GM18517 (cell line): Measurements from ENCODE around the gene MTHFD2L.
"Not testable (repeated sequence)": the region's sequence is repeated elsewhere in the genome, so short reads cannot be mapped to it uniquely, and the experiment has no call there.

Experiments
- ATAC-seq: cut with Tn5 transposase; IDR thresholded peaks from one replicate; pipeline ENCODE4 v1.9.1; 2021; ENCODE audit warnings: mild to moderate bottlenecking, moderate library complexity; ENCODE audit not compliant: unreplicated experiment

MTHFD2L gene

DNA sequence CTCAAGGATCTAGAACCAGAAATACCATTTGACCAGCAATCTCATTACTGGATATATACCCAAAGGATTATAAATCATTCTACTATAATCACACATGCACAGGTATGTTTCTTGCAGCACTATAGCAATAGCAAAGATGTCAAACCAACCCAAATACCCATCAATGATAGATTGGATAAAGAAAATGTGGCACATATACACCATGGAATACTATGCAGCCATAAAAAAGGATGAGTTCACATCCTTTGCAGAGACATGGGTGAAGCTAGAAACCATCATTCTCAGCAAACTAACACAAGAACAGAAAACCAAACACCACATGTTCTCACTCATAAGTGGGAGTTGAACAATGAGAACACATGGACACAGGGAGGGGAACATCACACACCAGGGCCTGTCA is 25.7 kb upstream of the MTHFD2L start:
- not testable (repeated sequence) for ATAC-seq

DNA sequence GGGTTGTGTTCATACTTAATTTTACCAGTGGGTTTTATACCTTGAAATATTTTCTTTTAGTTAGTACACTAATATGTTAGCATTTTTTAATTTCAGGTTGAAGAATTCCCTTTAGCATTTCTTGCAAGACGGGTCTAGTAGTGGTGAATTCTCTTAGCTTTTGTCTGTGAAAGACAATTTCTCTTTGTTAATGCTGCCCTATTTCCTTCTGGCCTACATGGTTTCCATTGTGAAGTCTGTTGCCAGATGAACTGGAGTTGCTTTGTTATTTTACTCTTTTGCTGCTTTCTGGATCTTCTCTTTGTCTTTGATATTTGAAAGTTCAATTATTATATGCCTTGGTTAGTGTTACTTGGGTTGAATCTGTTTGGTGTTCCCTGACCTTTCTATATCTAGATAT is 25.0 kb upstream of the MTHFD2L start:
- no peak for ATAC-seq

DNA sequence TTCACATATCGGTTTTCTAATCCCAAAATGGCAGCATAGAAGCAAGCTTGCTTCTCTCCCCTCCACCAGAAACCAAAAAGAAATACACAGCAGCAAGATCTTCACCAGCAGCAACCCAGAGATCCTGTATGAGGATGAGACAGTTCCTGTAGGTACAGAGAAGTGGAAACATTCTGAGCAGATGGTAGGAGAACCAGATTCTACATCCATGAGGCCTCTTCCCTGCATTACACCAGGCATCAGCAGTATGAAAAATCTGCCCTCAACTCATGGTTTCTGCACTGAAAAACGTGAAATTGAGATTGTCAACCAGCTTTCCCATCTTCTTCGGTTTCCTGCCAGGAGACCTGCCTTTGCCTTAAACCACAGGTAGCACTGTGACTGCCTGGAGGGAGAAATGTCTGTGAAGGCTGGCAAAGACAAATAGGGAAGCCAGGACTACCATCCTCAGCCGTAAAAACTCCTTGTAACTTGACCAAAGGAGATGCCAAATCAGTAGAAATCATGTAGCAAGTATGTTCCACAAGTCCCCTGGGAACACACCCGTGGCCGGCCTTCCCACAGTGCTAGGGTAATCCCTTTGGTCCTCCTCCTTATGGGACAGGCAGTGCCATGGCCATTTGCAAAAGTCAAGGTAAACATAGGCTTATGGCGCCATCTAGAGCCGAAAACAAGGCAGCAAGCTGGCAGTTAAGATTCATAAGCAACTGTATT is 24.0 kb upstream of the MTHFD2L start:
- ATAC-seq: no peak

DNA sequence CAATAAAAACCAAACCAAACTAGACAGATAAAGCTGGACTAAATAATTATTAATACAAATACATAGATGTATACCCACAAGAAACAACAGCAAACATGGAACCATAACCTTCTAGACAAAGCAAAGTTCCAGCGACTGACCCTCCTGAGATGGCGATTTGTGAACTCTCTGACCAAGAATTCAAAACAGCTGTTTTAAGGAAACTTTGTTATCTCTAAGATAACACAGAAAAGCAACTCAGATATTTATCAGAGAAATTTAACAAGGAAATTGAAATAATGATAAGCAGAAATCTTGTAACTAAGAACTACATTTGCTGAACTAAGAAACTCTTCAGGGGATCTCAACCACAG is 23.4 kb upstream of the MTHFD2L start:
- no peak for ATAC-seq

DNA sequence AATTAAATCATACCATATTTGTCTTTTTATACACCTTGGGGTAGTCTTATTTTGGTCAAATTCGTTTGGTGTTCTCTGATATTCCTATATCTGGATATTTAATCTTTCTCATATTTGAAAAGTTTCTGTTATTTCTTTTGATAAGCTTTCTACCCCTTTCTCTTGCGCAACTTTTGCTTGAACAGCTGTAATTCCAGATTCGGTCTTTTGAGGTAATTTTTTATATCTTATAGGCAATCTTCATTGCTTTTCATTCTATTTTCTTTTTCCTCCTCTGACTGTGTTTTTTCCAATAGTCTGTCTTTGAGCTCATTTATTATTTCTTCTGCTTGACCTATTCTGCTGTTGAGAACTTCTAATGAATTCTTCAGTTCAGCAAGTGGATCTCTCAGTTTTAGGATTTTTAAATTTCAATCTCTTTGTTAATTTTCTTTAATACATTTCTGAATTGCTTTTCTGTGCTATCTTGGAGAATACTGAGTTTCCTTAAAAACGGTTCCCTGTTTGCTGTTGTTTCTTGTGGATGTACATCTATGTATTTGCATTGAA is 11.3 kb upstream of the MTHFD2L start:
- no peak for ATAC-seq

DNA sequence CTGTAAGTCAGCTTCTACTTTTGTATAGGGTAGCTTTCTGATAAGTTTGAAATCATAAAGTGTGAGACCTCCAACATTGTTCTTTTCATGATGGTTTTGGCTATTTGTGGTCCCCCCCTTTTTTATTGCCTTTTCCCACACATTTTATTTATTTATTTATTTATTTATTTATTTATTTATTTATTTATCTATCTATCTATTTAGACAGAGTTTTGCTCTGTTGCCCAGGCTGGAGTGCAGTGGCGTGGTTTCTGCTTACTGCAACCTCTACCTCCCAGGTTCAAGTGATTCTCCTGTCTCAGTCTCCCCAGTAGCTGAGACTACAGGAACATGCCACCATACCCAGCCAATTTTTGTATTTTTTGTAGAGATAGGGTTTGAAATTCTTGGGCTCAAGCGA is 9.7 kb upstream of the MTHFD2L start:
- ATAC-seq: no peak

DNA sequence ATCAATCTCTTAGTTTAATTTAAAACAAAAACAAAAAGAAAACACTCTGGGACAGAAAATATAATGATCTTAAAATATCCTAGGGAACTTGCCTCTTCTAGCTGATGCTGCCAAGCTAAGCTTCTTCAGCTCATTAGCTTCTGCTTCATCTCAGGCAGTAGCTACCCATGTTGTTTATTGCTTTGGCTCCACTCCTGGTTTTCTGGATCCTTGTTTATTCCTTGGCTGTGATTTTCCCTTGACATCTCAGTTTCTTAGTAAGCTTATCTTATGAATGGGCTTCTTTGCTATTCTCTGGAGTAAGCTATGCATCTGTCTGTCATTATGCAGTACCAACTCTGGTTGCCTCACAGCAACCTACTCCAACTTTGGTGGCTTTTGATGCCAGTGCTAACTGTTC is 5.1 kb upstream of the MTHFD2L start:
- no peak for ATAC-seq

DNA sequence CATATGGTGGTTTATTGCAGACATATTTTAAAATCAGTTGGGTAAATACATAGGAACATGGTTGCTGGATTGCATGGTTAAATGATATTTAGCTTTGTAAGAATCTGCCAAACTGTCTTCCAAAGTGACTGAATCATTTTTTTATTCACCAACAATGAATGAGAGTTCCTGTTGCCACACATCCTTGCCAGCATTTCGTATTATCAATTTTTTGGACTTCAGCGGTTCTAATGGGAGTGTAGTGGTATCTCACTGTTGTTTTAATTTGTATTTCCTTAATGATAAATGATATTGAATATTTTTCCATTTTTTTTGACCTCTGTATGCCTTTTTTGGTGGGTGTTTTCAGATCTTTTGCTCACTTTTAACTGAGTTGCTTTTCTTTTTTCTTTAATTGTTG is 1.4 kb upstream of the MTHFD2L start:
- no peak for ATAC-seq

DNA sequence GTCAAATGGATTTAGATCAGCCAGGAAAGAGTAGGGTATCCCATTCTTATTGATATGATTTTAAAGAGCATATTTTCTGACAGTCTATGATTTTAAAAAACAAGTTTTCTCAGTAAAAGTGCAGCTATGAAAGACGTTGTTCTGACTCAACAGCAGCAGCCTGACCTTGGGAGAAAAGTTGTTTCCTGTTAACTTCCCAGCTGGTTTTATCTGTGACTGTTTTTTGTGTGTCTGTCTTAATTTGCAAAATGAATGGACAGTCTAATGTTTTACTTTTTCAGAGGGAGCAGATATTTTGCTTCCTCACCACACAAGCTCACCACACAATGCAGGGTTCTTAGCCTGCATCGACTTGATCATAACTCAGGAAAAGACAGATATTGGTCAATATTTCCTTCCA is 764 bp upstream of the MTHFD2L start:
- ATAC-seq: no peak

DNA sequence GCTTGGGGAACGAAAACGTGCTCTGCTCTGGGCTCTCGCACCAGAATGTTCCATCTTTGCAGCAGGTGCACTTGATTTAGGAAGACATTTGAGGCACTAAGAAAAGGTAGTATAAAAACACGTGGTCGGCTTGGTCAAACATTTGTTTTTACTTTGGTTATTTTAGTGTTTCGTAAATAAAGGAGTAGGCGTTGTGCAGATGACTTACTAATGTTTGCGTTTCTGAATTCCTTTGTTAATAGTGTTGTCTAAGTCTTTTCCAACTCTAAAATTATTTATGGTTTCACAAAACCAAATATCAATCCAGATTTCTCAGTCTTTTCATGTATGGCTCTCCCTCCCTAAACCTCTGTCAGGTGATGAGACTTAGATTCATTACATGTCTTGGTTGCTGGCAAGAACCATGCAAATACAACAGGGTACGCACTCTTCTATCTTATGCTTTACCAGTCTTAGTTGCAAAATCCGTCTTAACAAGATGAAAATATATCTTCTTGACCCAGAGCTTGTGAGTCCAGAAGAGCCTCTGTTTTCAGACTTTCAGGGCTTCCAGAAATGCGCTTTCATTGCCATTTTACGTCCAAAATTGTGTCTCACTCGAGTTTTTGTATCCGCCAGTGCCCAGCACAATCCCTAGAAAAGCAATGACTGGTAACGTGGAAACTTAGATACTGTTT is 686 bp downstream of the MTHFD2L start:
- ATAC-seq: no peak

DNA sequence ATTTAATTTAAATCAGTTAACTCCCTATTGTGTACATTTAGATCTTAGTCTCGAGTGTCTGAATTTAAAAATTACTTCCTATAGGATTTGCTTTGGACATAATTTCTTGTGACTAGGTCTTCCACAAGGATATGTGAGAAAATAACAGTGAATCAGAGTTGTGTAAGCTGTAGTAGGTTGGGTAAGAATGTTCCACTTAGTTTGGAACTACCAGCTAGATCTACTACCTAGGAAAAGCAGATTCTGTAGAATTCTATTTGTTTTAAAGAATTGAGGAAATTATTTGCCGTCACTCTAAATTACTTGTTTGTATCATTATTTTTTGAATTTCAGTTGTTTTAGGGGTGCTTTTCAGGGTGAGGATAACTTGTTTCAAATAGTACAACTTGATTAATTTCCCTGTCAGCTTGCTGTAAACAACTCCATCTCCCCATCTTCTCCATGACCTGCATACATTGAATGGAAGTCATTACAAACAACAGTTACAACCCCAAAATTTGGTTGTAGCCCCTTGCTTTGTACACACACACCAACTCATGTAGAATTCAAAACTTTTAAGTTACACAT is 1.3 kb downstream of the MTHFD2L start:
- no peak for ATAC-seq

DNA sequence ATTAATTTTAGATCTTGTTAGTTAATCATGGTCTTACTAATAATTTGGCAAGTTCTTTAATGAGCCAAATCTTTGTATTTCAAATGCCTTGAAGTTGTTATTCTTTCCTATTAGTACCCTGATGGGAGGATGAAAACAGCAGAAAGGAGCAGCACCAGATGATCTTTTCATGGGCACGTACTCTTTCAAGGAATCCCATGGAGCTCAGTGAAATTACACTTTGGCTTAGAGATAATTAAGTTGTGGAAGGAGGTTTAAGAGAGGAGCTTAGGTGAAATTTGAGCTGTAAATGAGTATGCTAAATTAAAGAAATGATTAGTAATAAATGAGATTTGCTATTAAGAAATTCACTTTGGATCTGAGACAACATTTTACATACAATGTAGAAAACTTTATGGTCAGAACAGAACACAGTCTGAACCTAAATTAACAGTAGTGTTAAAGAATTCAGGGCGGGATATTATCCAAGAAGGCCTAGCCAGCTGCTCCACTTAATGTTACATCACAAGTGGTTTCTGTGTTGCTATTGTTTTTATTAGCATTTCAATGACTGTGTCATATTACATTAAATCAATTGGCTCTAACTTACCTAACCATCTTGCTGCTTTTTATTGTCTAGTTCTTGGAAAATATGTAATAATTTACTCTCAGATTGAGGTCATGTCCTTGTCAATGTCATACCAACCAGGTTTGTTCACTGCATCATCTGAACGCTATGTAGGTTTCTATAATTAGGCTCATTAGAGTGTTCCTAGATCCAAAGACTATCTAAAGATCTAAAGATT is 3.9 kb downstream of the MTHFD2L start:
- ATAC-seq: no peak

DNA sequence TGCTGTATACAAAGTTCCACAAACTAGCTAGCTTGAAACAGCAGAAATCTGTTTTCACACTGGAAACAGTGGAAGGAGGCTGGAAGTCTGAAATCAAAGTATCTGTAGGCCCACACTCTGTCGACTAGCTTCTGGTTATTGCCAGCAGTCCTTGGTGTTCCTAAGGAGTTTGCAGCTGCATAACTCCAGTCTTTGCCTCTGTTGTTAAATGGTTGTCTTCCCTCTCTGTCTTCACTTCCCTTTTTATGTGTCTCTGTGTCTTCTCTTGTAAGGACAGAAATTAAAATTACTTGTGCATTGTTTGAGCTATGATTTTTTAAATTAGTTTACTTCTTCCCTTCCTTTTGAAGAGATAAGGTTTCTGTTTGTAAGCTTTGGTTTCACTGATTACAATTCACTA is 8.2 kb downstream of the MTHFD2L start:
- no peak for ATAC-seq

DNA sequence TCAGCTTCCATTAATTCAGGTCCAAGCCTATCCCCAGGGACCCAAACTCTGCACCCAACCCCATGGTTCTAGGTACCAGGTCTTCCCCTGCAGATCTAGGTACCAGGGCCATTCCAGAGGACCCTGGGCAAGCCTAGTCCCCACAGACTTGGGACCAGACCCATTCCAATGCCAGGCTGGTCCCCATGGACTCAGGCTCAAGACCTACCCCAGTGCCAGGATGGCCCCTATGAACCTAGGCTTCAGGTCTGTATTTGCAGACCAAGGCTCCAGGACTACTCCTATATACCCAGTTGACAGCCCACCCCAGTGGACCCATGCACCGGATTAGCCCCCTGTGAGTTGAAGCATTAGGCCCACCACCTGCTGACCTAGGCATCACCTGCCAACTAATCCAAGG is 8.9 kb downstream of the MTHFD2L start:
- no peak for ATAC-seq

DNA sequence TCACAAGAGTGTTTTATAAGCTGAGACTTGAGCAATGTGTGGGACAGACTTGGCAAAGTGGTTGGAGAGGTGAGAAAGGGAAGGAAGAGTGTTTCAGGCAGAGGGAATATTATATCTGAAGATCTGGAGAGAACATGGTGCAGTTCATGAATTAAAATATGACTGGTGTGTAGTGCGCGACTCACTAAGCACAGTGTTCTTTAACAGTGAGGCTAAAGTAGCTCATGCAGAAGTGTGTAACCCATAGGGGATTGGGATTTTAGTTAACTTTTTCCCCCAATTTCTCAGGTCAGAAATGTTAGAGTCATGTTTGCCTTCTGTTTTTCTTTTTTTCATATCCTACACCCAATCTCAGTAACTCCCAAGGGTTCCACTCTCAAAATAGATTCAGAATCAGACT is 9.7 kb downstream of the MTHFD2L start:
- ATAC-seq: no peak

DNA sequence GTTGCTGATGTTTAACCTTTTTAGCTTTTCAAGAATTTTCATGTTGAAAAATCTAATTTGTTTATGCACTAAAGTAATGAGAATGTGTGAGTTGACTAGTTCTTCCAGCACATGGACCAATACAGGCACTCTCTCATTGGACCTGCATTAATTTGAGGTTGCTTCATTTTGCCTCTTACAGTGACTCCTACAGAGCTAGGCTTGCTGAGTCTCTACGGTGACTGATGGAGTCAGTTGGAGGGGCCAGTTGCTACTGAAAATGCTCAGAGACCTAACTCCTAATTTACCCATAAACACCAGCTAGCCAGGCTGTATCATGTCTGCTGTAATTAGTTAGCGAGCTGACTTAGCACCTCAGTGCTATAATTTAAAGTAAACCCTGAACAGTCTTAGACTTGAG is 10.9 kb downstream of the MTHFD2L start:
- no peak for ATAC-seq

DNA sequence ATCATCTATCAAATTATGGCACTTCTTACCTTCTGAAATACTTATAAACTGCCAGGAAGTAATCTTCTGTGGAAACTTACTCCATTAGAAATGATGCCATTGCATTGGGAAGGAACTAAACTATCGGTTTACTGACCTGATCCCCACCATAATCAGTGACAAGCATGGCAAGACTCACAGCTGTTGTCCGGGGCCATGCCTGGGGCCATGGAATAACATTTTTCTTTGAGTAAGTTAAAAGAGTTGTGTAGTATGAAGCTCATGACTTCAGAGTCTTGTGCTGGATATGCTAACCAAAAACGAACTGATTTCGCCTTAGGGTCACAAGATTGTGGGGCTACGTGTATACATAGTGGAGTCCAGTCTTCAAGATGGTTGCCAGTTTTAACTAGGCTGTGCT is 15.4 kb downstream of the MTHFD2L start:
- no peak for ATAC-seq

DNA sequence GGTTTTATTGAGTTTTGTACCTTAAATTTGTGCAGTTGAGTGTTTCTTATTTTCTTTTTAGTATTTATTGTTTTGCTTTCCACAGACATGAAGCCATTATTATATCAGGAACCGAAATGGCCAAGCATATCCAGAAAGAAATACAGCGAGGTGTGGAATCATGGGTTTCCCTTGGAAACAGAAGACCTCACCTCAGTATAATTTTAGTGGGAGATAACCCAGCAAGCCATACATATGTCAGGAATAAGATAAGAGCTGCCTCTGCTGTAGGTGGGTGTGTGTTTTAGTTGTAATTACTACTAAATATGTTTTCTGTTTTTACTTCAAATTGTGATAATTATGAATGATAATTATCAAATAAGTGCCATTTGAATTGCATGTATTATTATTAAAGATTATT is 16.5 kb downstream of the MTHFD2L start:
- ATAC-seq: no peak

DNA sequence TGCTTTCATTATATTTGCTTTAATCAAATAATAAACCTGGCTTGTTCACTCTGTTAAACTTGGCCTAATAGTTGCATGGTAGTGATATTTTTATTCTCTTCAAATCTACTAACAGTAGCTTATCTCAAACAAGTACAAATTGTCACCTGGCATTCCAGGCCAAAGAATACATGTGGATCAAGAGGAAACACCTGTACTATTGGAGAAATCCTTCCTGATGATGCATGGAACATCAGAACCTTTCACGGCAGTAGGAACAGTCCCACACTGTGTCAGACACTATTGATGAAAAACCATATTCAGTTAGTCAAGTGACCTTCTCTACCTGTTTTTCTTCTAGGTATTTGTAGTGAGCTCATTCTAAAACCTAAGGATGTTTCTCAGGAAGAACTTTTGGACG is 17.0 kb downstream of the MTHFD2L start:
- no peak for ATAC-seq

DNA sequence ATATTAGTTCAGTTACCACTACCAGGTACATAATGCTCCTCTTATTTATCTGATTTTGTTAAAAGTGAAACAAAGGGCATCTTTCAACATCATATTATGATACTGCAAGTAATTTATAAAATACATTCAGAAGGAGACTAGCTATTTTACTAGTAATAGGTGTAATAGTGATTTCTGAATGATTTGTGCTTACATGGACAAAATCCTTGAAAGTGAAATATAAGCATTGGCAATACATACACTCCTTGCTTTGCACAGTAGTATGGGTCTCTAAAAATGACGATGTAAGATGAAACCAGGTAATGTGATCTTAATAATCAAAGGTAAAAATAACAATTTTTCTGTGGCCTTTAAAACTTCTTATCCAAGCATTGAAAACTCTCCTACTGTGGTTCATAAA is 17.5 kb downstream of the MTHFD2L start:
- ATAC-seq: no peak

DNA sequence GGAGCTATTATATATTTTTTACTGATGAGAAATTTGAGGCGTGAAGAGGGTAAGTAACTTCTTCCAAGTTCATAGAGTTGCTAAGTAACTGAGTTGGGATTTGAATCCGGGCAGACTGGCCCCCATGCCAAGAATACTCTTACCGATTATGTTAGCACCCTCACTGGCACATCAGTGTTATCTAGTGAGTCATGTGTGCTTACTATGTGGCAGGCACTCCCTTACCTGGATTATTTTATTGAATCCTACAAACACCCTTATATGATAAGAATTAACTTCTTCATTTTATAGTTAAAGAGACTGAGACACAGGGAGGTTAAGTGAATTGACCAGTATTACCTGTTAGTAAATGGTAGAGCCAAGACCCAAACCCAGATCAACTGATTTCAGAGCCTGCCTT is 20.9 kb downstream of the MTHFD2L start:
- no peak for ATAC-seq

DNA sequence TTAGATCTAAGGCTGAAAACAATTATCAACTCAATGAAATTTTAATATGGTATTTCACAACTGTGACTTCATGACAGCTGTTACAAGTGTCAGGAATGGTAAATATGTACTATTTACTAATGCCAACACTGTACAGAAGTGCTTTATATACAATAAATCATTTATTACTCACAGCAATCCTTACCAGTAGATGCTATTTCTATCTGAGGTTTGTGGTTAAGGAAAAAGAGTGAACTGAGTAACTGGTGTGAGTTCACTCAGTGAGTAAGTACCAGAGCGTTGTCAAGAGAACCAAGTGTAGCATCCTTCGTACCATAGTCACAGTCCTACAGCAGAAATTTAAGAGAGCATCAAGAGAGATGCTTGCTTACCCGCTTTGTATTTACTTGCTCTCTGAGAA is 23.3 kb downstream of the MTHFD2L start:
- no peak for ATAC-seq
